Stimulated activated CD4-positive, alpha-beta T cell treated with anti-CD3 and anti-CD28 coated beads, Interleukin-4, amount 100 ng/mL, for 4 hours (primary cell): ENCODE results near the gene METTL24.
"Not testable (repeated sequence)": the region's sequence is repeated elsewhere in the genome, so short reads cannot be mapped to it uniquely, and the experiment has no call there.

Experiments
- DNase-seq, 2 experiments: peaks; one replicate each; pipeline ENCODE4 v3.0.0-alpha.2; 2020

The METTL24 gene

DNA sequence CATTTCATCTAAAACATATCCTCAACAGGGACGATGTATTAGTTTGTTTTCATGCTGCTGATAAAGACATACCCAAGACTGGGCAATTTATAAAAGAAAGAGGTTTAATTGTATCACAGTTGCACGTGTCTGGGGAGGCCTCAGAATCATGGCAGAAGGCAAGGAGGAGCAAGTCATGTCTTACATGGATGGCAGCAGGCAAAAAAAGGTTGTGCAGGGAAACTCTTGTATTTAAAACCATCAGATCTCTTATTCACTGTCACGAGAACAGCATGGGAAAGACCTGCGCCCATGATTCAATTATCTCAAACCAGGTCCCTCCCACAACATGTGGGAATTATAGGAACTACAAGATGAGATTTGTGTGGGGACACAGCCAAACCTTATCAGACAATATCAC lies 48.7 kb downstream of the METTL24 start:
- DNase-seq, result not testable (repeated sequence)

DNA sequence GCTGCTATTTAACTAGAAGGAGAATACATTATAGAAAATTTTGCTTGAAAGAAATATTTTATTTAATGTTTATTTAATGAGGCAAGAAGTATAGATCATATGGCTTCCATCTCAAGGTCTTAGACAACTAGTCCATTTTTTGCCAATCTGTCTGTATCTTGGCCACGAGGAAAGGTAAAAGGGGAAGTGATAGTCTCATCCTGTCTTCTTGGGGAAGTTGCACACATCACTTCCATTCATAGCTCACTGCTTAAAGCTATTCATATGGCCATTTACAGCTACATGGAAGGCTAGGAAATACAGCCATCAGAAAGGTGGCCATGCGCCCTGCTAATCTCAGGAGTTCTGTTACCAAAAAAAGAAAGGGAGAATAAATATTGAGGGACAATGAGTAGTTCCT lies 50.8 kb downstream of the METTL24 start:
- no peak for DNase-seq

DNA sequence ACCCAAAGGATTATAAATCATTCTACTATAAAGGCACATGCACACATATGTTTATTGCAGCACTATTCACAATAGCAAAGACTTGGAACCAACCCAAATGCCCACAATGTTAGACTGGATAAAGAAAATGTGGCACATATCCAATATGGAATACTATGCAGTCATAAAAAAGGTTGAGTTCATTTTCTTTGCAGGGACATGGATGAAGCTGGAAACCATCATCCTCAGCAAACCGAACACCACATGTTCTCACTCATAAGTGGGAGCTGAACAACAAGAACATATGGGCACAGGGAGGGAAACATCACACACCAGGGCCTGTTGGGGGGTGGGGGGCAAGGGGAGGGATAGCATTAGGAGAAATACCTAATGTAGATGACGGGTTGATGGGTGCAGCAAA lies 52.3 kb downstream of the METTL24 start:
- DNase-seq, result not testable (repeated sequence)

DNA sequence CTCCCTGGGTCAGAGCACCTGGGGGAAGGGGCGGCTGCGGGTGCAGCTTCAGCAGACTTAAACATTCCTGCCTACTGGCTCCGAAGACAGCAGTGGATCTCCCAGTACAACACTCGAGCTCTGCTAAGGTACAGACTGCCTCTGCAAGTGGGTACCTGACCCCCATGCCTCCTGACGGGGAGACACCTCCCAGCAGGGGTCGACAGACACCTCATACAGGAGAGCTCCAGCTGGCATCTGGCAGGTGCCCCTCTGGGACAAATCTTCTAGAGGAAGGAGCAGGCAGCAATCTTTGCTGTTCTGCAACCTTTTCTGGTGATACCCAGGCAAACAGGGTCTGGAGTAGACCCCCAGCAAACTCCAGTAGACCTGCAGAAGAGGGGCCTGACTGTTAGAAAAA lies 54.5 kb downstream of the METTL24 start:
- DNase-seq, result not testable (repeated sequence)

DNA sequence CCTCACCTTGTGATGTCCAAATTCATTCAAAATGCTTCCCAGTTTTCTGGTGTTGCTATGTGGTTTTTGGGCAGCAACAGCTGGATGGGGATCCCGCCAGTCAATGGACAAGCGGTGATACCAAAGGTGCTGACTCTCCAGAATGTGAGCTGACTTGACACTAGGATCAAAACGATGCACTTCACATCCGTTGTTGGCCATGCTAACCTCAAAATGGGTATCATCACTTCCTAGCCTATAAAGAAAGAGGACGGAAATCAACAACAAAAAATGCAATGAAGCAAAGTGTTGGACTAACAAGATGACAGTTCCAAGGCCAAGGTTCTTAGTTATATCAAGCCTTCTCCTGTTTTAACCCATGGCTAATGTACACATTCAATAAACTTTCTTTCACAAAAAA lies 59.2 kb downstream of the METTL24 start:
- DNase-seq, result no peak

DNA sequence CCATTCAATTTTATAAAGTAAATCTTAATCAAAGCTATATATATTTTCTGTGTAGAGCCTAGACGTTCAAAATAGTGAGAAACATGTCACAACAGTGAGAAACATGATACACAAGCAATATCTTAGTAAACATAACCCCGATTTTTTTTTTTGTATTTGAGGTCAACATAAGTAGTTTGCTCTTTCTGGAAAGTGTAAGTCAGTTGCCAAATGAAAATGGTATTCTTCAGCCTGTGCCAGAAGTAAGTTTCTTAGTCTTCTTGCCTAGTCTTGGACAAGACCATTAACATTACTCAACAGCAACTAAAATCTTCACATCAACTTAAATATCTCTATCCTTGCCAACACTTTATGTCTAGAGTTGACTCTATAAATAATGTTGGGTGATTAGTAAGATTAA lies 59.7 kb downstream of the METTL24 start:
- DNase-seq, result no peak

DNA sequence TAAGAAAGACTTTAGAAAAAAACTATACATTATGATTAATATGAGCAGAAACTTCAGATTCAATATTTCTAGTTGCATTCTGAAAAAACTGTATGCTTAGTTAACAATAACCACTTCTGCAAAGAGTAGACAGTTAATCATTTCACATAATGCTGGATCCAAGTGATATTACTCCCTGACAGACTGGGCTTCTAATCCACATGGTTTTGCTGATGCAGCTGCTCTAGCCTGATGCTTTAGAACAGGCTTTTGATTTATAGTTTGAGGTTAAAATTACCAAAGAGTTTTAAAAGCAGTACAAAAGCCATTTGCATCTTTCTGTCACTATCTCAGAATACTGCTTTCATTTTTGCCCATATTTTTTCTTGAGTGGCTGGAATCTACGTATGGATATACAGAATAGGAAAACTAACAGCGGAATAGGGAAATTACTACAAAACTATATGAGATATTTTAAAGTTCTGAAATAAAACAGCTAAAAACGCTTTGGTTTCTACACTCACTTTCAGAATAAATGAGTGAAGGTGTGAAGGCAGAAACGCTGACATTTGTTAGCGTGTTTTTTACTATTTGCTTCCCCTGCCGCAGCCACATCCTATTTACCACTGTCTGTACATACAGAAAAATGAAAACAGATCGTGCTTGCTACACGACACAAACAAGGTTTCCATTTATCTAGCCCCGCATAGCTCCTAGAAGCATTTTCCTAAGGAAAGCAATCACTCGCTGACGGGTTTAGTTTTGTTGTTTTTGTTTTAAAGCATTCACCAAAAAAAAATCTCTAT lies 61.7 kb downstream of the METTL24 start:
- no peak for DNase-seq

DNA sequence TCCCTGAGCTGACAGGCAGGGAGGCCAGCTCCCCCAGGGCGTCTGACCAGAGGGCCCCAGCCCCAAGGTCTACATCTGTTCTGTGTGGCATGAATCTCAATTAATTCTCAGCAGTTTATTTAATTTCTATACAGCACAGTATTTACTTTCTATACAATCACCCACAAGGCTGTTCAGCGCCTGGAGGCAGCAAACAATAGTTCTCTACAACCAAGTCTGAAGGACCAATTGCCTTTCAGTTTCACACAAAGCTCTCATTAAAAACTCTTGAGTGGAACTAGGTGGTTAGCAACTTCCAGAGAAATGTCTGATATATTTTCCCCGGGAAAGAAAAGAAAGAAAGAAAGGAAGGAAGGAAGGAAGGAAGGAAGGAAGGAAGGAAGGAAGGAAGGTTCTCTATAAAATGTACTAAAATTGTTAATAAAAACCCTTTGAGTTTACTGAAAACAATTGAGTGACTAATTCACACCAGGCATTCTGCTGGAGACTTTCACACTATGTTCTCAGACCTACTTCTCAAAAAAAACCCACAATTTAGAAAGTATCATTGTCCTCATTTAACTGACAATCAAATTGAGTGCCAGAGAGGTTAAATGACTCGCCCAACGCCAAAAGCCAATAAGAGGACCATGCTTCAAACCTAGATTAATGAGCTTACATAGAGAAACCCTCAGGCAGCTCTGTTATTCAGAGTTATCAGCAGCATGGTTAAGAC lies 62.5 kb downstream of the METTL24 start:
- no peak for DNase-seq

DNA sequence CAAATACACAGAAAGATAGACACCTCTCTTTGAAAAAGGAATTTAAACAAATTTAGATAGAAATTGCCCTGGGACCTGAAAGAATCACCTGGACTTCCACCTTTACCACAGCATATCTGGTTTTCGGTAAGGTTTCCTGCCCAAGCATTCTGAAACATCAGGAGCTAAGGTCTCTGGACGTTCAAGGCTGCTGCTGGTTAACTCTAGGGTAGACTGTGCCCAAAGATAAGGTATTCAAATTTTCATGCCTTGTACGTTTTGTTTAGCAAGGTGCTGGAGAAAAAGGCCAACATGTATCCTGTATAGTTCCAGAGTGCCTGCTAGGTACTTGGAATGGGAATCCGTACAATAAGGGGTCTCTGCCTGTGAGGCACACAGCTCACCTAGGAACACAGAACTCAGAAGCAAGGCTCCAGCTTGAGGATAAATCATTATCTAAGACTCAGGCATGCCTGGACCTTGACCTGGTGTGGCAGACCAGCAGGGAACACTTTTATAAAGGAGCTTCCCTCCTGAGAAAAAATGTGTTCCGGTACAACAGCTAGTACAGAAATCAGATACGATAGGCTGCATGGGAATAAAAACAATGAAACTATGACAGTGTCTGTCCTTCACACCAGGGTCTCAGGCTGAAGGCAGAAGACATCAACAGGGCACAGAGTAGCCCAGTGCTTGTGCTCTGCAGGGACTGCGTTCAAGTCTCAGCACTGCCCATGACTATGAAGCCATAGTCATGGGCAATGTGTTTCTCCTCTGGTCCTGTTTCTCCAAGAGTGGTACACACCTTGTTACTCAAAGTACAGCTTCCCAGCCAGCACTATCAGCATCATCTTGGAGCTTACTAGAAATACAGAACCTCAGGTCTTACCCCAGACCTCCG lies 70.4 kb downstream of the METTL24 start:
- no peak for DNase-seq

DNA sequence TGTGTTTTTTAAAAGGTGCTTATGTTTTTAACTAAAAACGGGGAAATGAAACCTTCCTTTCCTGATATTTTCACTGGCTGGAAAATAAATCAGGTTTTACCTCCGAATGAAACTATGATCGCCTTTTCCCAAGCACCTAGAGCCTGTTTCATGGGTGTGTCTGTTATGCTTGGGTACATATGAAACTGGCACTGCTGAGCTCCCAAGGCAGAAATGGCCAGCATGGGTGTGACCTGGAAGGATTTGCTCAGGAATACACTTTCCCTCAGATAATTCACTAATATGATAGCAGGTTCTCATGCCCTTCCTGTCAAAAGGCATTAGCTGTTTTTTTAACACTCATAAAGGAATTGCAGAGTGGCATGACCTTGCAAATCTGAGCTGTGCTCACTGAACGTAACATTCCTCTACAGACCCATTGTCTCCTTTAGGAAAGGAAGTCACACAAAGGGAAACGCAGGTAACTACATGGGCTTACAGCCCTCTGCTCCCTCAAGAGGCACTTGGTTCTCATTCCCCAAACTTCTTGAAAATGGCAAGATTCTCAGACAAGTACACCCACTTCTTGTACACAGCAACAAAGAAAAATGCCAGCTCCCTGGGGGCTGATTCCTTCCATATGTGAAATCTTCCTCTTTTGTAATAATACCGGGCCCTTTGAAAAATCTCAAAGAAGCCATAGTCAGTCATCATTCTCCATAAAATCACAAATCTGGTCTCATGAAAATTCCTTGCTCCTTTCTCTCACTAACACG lies 72.7 kb downstream of the METTL24 start:
- no peak for DNase-seq

DNA sequence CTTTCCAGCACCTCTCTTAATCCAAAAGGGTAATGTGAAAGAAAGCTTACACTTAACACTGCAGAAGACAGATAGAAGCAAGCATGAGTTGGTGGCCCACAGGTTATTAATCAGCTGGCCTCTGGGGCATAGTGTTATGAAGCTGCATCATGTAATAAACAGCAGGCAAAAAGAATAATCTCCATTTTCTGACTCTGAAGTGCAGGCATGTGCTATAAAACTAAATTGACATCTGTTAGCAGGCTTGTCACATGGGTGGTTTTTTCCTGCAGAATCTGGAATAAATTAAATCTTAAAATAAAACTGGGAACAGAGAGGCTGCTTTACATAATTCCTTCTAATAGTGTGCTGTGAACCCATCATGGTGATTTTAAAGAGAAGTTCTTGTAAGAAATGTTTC lies 73.3 kb downstream of the METTL24 start:
- DNase-seq, result no peak

DNA sequence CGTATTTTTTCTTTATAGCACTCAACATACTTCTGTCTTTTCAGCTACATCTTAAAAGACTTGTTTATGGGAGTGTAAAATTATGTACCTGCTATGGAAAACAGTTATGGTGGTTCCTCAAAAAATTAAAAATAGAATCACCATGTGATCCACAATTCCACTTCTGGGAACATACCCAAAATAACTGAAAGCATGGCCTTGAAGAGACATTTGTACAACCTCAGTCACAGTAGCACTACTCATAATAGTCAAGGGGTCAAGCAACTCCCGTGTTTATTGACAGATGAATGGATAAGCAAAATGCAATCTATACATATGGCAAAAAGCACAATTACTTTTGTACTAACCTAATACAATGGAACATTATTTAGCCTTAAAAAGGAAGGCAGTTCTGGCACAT lies 74.5 kb downstream of the METTL24 start:
- no peak for DNase-seq

DNA sequence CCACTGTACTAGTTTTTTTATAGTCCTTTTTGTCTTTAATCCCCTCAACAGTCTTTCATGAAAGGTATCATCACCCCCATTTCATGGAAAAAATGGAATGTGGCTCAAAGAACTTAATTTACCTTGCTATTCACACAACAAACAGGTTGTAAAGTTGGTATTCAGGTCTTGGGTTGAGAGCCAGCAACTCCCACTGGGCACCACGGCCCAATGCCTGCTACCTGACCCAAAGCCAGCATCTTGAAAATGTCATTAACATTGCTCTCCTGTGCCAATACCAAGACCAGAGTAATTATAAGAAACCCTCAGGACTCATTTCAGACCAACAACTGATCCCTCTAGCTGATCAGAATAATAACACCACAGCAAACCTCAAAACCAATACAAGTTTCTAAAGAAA lies 75.7 kb downstream of the METTL24 start:
- DNase-seq, result no peak

DNA sequence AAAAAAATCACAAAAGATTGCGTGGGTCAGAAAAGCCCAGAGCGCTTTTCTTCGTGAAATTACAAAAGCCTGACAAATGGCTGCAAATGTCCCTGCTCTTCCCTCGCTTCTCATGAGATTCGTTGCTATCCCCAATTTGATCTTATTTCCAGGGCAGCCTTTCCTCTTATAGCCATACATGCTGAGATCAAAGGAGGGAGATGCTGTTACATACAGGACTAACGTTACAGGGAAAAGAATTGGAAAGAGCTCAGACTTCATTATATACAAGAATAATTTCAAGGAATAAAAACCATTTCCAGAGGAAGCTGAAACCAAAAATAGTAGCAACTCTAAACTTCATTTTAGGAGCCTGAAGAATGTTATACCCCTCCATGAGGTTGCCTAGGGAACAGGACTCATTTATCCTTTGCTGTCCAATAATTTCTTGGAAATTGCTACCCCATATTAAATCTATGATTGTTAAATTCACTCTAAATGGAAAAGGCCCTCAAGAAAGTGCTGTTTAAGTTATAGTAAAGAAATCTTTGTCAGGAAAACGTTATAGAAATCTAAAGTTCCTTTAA lies 81.0 kb downstream of the METTL24 start:
- no peak for DNase-seq

DNA sequence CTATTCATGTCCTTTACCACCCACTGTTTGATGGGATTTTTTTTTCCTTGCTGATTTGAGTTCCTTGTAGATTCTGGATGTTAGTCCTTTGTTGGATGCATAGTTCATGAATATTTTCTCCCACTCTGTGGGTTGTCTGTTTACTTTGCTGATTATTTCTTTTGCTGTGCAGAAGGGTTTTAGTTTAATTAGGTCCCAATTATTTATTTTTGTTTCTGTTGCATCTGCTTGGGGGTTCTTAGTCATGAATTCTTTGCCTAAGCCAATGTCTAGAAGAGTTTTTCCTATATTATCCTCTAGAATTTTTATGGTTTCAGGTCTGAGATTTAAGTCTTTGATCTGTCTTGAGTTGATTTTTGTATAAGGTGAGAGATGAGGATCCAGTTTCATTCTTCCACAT lies 85.4 kb downstream of the METTL24 start:
- DNase-seq, result not testable (repeated sequence)

DNA sequence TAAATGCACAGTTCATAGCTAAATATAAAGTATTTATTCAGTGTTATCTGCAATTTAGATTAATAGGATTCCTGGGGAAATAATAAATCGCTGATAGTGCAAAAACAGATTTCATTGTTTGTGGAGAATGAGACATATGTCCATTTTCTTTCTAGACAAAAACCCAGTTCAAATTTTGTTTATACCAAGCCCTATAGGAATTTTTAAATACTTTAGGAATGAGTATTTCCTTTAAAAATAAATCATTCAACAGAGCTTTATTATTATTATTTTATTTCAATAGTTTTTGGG lies 86.5 kb downstream of the METTL24 start:
- DNase-seq, result no peak

DNA sequence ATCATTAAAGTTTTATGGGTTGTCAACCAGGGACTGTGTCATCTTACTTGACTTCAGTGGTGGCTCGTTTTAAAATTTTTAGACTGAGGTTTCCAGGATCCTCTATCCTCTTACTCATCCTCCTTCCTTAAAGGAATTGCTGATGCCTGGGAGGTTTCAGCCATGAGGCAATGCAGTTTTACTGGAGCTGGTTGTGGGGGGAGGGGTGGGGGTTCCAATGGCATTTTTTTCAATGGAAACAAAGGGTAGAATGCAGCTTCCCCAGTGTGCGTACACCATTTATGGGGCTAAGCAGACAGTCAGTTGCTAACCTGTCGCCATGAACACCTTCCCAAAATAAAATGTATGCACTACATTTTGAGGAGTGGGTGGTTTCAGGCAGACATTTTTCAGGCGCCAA lies 88.0 kb downstream of the METTL24 start:
- DNase-seq, result no peak

DNA sequence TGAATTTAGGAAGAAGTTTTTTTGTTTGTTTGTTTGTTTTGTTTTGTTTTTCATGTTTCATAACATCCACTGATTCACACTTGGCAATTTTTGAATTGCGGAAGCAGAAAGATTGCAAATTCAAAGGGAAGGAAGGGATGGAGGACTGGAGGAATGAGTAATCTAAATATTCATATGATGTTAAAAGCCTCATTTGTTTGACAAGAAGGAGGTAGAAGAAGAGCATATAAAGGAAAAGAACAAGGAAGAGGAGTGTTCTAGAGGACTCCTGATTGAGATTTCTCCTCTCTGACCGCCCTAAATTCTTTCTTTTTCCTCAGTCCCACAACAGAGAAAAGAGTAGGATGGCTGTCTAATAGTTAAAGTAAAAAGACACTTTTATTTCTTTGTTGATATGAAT lies 88.5 kb downstream of the METTL24 start:
- no peak for DNase-seq

DNA sequence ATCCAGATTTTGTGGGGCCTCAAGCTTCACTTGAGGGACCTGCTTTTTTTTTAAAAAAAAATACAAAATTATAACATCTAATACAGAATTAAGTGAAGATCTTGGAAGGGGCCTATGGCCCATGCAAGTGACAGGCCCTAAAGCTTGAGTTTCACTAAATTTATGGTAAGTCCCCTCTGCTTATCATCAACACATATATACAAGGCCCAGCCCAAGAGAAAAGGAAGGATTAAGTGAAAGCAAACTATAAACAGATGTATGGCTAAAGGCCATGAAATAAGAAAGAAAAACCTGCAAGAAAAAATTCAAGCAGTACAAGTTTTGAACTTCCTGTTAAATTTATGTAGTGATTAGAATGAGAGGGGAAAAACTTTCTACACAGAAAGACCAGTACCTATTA lies 91.2 kb downstream of the METTL24 start:
- DNase-seq, result no peak

DNA sequence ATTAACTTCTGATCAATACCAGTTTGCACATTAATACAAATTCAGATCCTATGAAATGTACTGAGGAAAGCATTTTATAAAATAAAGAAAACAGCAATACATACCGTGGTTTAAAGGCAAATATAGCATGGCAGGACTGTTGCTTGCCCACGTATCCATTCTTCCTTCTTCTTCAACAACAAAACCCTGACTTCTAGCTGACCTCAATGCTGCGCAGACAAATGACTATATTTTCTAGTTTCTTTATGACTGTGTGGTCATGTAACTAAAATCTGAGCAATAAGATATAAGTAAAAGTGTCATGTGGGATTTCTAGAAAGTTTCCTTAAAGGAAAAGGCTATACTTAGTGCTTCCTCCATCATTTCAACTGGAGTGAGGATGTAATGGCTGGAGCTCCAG lies 92.9 kb downstream of the METTL24 start:
- no peak for DNase-seq

DNA sequence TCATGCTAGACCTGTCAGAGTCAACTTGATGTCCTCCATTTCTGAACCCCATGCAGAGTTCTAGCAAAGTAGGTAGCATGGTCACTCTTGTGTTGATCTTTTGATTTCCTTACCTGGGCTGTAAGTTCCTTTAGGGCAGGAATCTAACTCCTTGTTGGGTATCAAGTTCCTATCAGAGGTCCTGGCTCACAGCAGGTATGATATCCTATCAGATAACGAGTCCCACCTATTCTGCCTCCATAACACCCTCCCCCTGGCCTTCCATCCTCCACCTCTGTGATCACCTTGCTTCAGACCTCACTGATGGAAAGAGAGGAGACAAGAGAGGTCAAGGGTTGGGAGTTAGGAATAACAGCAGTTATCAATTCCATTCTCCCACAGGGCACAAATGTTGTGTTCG lies 101.8 kb downstream of the METTL24 start:
- no peak for DNase-seq

DNA sequence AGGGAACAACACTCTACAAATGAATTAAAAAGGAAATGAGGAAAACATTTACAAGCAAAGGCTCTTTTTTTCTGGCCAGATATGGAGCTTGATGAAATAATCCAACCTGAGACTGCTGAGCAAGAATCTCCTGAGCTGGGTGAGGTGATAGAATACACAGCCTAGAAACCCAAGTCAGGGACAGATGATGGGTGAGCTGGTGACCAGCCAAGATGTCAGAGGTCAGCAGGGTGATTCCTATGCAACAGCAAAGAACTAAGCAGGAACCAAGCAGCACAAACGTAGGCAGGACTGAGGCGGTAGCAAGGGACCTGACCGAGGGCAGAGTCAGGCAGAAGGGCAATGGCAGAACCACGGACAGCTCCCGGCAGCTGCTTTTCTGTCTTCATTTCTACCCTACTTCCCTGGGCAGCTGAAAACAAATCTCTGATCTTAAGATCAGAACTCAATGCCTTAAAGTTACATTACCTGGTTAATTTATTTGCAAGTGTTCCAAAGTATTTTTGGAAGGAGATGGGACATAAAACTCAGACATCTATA lies 102.9 kb downstream of the METTL24 start:
- DNase-seq, result no peak
